Cardiac muscle cell (in vitro differentiated cells and primary cell): ENCODE results near the gene FGF1. TPM values are rescaled to one million over a fixed set of nuclear protein-coding genes. Genes with fewer than 3 reads are reported as not detected.
A peak's percentile ranks its signal among the peaks of the same experiment; 100 is the strongest.

Experiments used
- DNase-seq, 2 donors: peaks; one replicate each; pipeline versions ENCODE4 v3.0.0 to v3.0.0-alpha.2; 2010 to 2017; ENCODE audit warnings: low read depth in 1 of 2, low spot score in 1 of 2
- H3K27ac ChIP-seq: fragments of 200-600 bp; sonication (generic); 2 replicates; pipeline ENCODE4 v1.5.1; 2016
- H3K27me3 ChIP-seq: fragments of 200-600 bp; sonication (generic); 2 replicates; pipeline ENCODE4 v1.6.0; 2016; ENCODE audit warnings: control low read depth
- H3K36me3 ChIP-seq: fragments of 200-600 bp; sonication (generic); 2 replicates; pipeline ENCODE4 v1.5.1; 2016; ENCODE audit warnings: control low read depth
- H3K4me1 ChIP-seq: fragments of 200-600 bp; sonication (generic); 2 replicates; pipeline ENCODE4 v1.8.1; 2017; ENCODE audit warnings: low read depth, mild to moderate bottlenecking, mixed run types
- H3K4me3 ChIP-seq: fragments of 200-600 bp; sonication (generic); 2 replicates; pipeline ENCODE4 v1.5.1; 2016; ENCODE audit warnings: mild to moderate bottlenecking
- H3K9me3 ChIP-seq: fragments of 200-600 bp; sonication (generic); 2 replicates; pipeline ENCODE4 v1.5.1; 2017; ENCODE audit warnings: low read depth, mild to moderate bottlenecking, control low read depth
- polyA plus RNA-seq: library from polyadenylated mRNA; unstranded; fragments of >200 nt; fragmentation: Nextera tagmentation; extraction: Ambion mirVana; gene quantifications from 2 replicates; pipeline ENCODE4 v1.2.1, GENCODE V29; 2016
- total RNA-seq: library from RNA; depleted of rRNA; stranded (reverse); fragments of >200 nt; gene quantifications from 2 replicates; pipeline ENCODE4 v1.2.3, GENCODE V29; 2016
- TF ChIP-seq, protein P1 (sequence below): IDR thresholded peaks from 2 replicates; pipeline ENCODE4 v1.5.1; 2012; ENCODE audit warnings: low read depth, mild to moderate bottlenecking, low read length

FGF1 gene
- total and polyA plus RNA-seq, 2 experiments from 2014 or later = not detected

DNA sequence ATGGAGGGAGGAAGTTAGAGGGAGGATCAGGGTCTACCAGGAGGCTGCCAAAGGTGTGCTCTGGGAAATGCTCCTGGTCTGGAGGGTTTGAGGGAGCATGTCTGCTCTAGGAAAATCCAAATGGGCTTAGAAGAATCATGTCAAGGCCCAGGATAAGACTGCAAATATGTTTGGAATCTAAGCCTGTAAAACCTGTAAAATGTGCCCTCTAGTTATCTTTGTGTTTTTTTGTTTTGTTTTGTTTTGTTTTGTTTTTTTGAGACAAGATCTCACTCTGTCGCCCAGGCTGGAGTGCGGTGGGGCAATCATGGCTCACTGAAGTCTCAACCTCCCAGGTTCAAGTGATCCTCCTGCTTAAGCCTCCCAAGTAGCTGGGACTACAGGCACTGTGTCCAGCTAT lies 135.4 kb downstream of the FGF1 start:
- Histone ChIP-seq H3K4me3 (no peak overlapping the region), H3K27me3 (no peaks in the 10 kb centered on the region), H3K36me3 (no peaks in the 10 kb centered on the region), H3K27ac (no peak overlapping the region), H3K9me3 (no peaks in the 10 kb centered on the region), H3K4me1 (peaks cover 5% of the 10 kb centered on the region)
- TF ChIP-seq, protein P1, sequence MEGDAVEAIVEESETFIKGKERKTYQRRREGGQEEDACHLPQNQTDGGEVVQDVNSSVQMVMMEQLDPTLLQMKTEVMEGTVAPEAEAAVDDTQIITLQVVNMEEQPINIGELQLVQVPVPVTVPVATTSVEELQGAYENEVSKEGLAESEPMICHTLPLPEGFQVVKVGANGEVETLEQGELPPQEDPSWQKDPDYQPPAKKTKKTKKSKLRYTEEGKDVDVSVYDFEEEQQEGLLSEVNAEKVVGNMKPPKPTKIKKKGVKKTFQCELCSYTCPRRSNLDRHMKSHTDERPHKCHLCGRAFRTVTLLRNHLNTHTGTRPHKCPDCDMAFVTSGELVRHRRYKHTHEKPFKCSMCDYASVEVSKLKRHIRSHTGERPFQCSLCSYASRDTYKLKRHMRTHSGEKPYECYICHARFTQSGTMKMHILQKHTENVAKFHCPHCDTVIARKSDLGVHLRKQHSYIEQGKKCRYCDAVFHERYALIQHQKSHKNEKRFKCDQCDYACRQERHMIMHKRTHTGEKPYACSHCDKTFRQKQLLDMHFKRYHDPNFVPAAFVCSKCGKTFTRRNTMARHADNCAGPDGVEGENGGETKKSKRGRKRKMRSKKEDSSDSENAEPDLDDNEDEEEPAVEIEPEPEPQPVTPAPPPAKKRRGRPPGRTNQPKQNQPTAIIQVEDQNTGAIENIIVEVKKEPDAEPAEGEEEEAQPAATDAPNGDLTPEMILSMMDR = no peak
- no peak for DNase-seq

DNA sequence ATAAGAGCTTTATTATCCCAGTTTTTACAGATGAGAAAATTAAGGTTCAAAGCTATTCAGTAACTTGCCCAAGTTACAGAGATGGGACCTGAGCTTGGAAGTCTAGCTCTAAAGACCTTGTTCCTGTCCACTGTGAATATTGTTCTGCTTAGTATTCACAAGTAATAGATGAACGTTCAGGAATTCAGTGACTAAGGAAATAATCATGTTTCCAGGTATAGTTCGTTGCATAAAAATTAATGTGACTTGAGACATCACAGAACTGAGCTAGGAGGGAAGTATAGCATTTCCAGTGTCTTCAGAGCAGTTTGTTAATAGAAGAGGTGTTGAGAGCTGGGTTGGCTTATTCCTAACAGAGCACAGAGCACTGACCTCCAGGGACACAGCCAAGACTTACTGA lies 136.1 kb downstream of the FGF1 start:
- Histone ChIP-seq H3K4me3 (no peak overlapping the region), H3K4me1 (peaks cover 6% of the 10 kb centered on the region), H3K9me3 (no peaks in the 10 kb centered on the region), H3K36me3 (no peaks in the 10 kb centered on the region), H3K27ac (no peak overlapping the region), H3K27me3 (no peaks in the 10 kb centered on the region)
- TF ChIP-seq, protein P1 = no peak
- DNase-seq = no peak

DNA sequence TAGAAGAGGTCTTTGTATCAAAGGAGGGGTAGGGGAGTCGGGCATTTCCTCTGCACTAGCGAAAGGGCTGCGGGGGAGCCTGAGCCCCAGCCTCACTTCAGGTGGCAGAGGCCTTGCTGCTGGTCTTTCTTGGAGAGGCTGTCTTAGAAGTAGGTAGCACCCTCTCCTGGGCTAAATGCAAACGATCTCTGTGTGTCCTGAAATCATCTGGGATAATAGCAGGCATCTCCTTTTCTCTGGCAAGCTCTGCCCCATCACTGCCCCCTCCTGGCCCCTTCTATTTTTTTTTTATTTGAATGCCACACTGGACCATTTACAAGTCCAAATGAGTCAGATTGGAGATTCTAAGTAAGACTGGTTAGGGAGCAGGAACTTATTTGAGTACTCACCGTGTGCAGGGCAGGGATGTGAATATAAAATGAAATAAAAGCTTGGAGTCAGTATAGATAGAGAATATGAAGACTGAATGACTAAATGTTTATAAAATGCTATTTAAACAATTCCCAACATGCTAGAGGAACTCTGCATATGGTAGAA lies 137.1 kb downstream of the FGF1 start:
- TF ChIP-seq, protein P1 = peak; percentile 94
- no peaks in the 10 kb centered on the region for H3K36me3 ChIP-seq
- H3K4me3 ChIP-seq = no peak overlapping the region
- H3K27me3 ChIP-seq = no peaks in the 10 kb centered on the region
- peak; percentile 86 to 96 for DNase-seq
- H3K9me3 ChIP-seq = no peaks in the 10 kb centered on the region
- peaks cover 16% of the 10 kb centered on the region for H3K4me1 ChIP-seq
- no peak overlapping the region for H3K27ac ChIP-seq

DNA sequence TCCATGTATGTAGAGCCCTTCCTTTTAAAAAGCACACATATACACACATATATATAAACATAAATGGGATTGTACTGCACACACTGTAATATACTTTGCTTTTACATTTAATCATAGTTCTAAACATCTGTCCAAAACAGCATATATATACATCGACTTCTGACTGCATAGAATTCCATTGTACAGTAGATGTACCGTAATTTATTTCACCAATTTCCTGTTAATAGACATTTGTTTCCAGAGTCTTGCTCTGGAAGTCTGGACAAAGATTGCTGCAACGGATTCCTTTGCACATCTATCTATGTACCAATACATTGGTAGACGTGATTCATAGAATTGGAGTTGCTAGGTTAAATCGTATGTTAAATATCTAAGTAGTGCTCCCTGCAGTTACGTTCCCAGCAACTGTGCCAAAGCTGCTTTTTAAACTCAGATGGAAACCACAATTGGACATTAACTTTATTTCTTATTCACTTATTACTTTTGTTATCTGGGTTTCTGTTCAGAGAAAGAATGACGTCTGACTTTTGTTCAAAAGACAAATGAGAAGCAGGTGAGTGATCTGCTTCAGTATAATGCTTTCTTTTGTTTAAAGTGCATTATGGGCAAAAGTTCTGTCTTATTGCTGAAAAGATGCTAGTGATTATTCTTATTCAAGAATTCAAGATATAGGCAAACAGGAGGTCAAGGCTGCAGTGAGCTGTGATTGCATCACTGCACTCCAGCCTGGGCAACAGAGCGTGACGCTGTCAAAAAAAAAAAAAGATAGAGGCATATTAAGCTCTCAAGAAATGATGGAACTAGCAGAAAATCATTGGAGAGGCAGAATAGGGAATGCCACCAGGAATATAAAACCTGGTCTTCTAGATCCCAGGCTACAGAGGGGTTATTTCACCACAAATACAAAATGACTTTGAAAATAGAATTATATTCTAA lies 138.2 kb downstream of the FGF1 start:
- H3K4me1 ChIP-seq = peaks cover 27% of the 10 kb centered on the region
- no peaks in the 10 kb centered on the region for H3K36me3 ChIP-seq
- no peaks in the 10 kb centered on the region for H3K9me3 ChIP-seq
- DNase-seq = no peak
- TF ChIP-seq, protein P1 = no peak
- H3K27me3 ChIP-seq = no peaks in the 10 kb centered on the region
- no peak overlapping the region for H3K27ac ChIP-seq
- H3K4me3 ChIP-seq = no peak overlapping the region

DNA sequence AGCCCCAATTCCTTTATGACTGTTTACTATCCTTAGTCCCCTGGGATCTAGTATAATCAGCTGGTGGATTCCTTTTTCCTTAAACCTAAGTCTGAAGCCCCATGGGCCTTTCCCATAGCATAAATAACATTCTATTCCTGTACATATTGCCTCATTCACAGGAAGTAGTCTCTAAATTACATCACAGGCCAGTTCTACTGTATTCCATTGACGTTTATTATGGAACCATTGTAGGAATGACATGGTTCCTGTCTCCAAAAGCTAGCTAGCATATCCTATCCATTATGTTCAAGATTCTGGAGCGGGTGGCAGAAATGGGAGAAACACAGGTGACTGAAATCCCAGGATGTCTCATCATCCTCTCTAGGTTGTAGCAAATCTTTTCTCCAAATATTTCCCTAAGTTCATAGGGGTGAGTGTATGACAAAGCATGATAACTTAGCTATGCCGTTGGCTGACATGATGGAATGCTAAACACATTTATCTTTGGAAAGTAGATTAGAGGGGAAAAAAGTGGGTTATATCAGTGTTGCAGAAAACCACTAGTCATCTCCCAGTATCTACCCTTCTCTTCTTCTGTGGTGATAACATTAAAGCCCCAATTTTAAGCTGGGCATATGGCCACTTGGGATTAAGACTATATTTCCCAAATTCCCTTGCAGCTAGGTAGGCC lies 140.1 kb downstream of the FGF1 start:
- H3K4me1 ChIP-seq = peaks cover 24% of the 10 kb centered on the region
- no peak overlapping the region for H3K4me3 ChIP-seq
- no peaks in the 10 kb centered on the region for H3K36me3 ChIP-seq
- H3K9me3 ChIP-seq = no peaks in the 10 kb centered on the region
- peak in 1 of 2 donors; percentile 86 for DNase-seq
- H3K27me3 ChIP-seq = no peaks in the 10 kb centered on the region
- H3K27ac ChIP-seq = no peak overlapping the region
- TF ChIP-seq, protein P1 = no peak
